Measurements from ENCODE around the gene ABCA12. TPM values are rescaled to one million over a fixed set of nuclear protein-coding genes. Genes with fewer than 3 reads are reported as not detected.

The ABCA12 gene
- polyA plus RNA-seq, 1 of the 3 experiments (the other 2 are of a cell fraction), result 0.07 TPM

GRCh38 chr2:215140166-215140707, 1.8 kb upstream of the ABCA12 start:
- no peak overlapping the region for H2AFZ ChIP-seq (ENCODE audit: low read depth)
- H3F3A ChIP-seq (replicated peaks; ENCODE audit: insufficient read depth), result peaks cover 6% of the 10 kb centered on the region
- H3K27ac ChIP-seq (ENCODE audit: low read depth in 2 of 2, low read length in 1 of 2), result no peak overlapping the region
- no peaks in the 10 kb centered on the region for H4K20me1 ChIP-seq (ENCODE audit: insufficient read depth)
- no peak overlapping the region for H3K9ac ChIP-seq
- DNase-seq, result no peak
- no peaks in the 10 kb centered on the region for H3K9me2 ChIP-seq
- H3K27me3 ChIP-seq (ENCODE audit: insufficient read depth), result no peaks in the 10 kb centered on the region
- no peaks in the 10 kb centered on the region for H3K36me3 ChIP-seq (replicated peaks in 1 of 2; ENCODE audit: control insufficient read depth in 1 of 2, insufficient read depth in 2 of 2, low read length in 1 of 2)
- no peak overlapping the region for H3K4me3 ChIP-seq (ENCODE audit: low read depth in 2 of 2, low read length in 1 of 2)
- ChIA-PET CTCF (no interaction called here), POLR2A (no interaction called here)
- H3K4me2 ChIP-seq, result no peak overlapping the region
- H3K79me2 ChIP-seq (ENCODE audit: insufficient read depth), result no peaks in the 10 kb centered on the region
- TF ChIP-seq USF2 (IDR thresholded peaks at IDR 0.05; ENCODE audit: borderline replicate concordance, low read depth, low read length), result no peak
- TF ChIP-seq IRF3 (IDR thresholded peaks at IDR 0.05; ENCODE audit: low read depth, low read length), result no peak
- no peak for TF ChIP-seq RAD21 (IDR thresholded peaks at IDR 0.05; ENCODE audit: low read length)
- TF ChIP-seq RCOR1 (IDR thresholded peaks at IDR 0.05; ENCODE audit: low read length), result no peak
- TF ChIP-seq NFIC (IDR thresholded peaks at IDR 0.05; ENCODE audit: borderline replicate concordance), result no peak
- no peak for TF ChIP-seq REST (IDR thresholded peaks at IDR 0.05; ENCODE audit: low read depth, low read length)
- TF ChIP-seq FOXJ3 (CRISPR knock-in tag; IDR thresholded peaks at IDR 0.05), result no peak
- no peak for TF ChIP-seq RFX5 (IDR thresholded peaks at IDR 0.05; ENCODE audit: low read length)
- no peak for TF ChIP-seq GABPA (IDR thresholded peaks at IDR 0.05; ENCODE audit: low read depth)
- no peak for TF ChIP-seq NRF1 (IDR thresholded peaks at IDR 0.05; ENCODE audit: low read depth, low read length)
- TF ChIP-seq GATA2 (CRISPR knock-in tag; IDR thresholded peaks at IDR 0.05), result no peak
- TF ChIP-seq YY1 (IDR thresholded peaks at IDR 0.05; ENCODE audit: low read depth), result no peak
- no peak for TF ChIP-seq SMC3 (IDR thresholded peaks at IDR 0.05; ENCODE audit: low read depth, low read length)
- TF ChIP-seq MAX (IDR thresholded peaks at IDR 0.05; ENCODE audit: low read depth), result no peak
- H3K4me1 ChIP-seq (ENCODE audit: control insufficient read depth in 1 of 2, insufficient read depth in 2 of 2, low read depth in 1 of 2, low read length in 1 of 2), result peaks cover 11 to 15% of the 10 kb centered on the region in 2 experiments; a peak in 3 of 4 replicates
- 67% methylated on average over 4 of the region's 4 CpGs for WGBS (ENCODE audit: low lambda C conversion rate)
- H3K9me3 ChIP-seq, result no peaks in the 10 kb centered on the region
